ENCODE measurements around the gene EOLA1. TPM values are rescaled to one million over a fixed set of nuclear protein-coding genes. Genes with fewer than 3 reads are reported as not detected.

EOLA1 gene
- total RNA-seq, 1 donor from 2014 or later = 17.8 TPM

GRCh38 chrX:149504226-149504914 is 36.4 kb upstream of the EOLA1 start:
- Mint-ChIP-seq H3K27ac (peak overlapping the region; percentile 87), H3K27me3 (peaks cover 4% of the 10 kb centered on the region), H3K36me3 (ENCODE audit: insufficient read depth) (peaks cover 5% of the 10 kb centered on the region), H3K4me1 (ENCODE audit: low read depth) (peaks cover 5% of the 10 kb centered on the region), H3K4me3 (ENCODE audit: low read depth) (peak overlapping the region; percentile 72), H3K9me3 (ENCODE audit: low read depth) (peaks cover 13% of the 10 kb centered on the region)
- DNase-seq (ENCODE audit: low spot score, unreplicated experiment) = no peak
- peak; percentile 37 for TF ChIP-seq CTCF (IDR thresholded peaks at IDR 0.05; ENCODE audit: unreplicated experiment)

GRCh38 chrX:149504915-149505651 is 35.7 kb upstream of the EOLA1 start, which contains the start of gene IDS:
IDS (minus strand) TSS chrX:149505306; CDS start chrX:149505137, 169 bp downstream.
- Mint-ChIP-seq H3K27me3 (peaks cover 4% of the 10 kb centered on the region), H3K9me3 (ENCODE audit: low read depth) (peaks cover 10% of the 10 kb centered on the region), H3K4me3 (ENCODE audit: low read depth) (peak within 1 kb of the TSS; percentile 72), H3K36me3 (ENCODE audit: insufficient read depth) (peaks cover 3% of the 10 kb centered on the region), H3K4me1 (ENCODE audit: low read depth) (peaks cover 5% of the 10 kb centered on the region), H3K27ac (peak within 1 kb of the TSS; percentile 87)
- no peak for TF ChIP-seq CTCF (IDR thresholded peaks at IDR 0.05; ENCODE audit: unreplicated experiment)
- peak; percentile 65 for DNase-seq (ENCODE audit: low spot score, unreplicated experiment)

- Mint-ChIP-seq H3K27ac (no peak overlapping the region), H3K4me3 (ENCODE audit: low read depth) (peak overlapping the region; percentile 72), H3K4me1 (ENCODE audit: low read depth) (peaks cover 8% of the 10 kb centered on the region), H3K27me3 (peaks cover 7% of the 10 kb centered on the region), H3K36me3 (ENCODE audit: insufficient read depth) (peaks cover 2% of the 10 kb centered on the region), H3K9me3 (ENCODE audit: low read depth) (peaks cover 13% of the 10 kb centered on the region)
- no peak for DNase-seq (ENCODE audit: low spot score, unreplicated experiment)
- no peak for TF ChIP-seq CTCF (IDR thresholded peaks at IDR 0.05; ENCODE audit: unreplicated experiment)
Observed at GRCh38 chrX:149505671-149506070, 35.1 kb upstream of the EOLA1 start.

- H3K4me3 Mint-ChIP-seq (ENCODE audit: low read depth) = no peak overlapping the region
- H3K36me3 Mint-ChIP-seq (ENCODE audit: insufficient read depth) = peaks cover 2% of the 10 kb centered on the region
- peaks cover 9% of the 10 kb centered on the region for H3K4me1 Mint-ChIP-seq (ENCODE audit: low read depth)
- H3K27me3 Mint-ChIP-seq = peaks cover 7% of the 10 kb centered on the region
- no peak overlapping the region for H3K27ac Mint-ChIP-seq
- peaks cover 13% of the 10 kb centered on the region for H3K9me3 Mint-ChIP-seq (ENCODE audit: low read depth)
- no peak for TF ChIP-seq CTCF (IDR thresholded peaks at IDR 0.05; ENCODE audit: unreplicated experiment)
- DNase-seq (ENCODE audit: low spot score, unreplicated experiment) = no peak
Observed at GRCh38 chrX:149506349-149506748, 34.5 kb upstream of the EOLA1 start.

GRCh38 chrX:149508467-149508866 is 32.3 kb upstream of the EOLA1 start:
- H3K27ac Mint-ChIP-seq = no peak overlapping the region
- H3K27me3 Mint-ChIP-seq = peaks cover 7% of the 10 kb centered on the region
- H3K9me3 Mint-ChIP-seq (ENCODE audit: low read depth) = peaks cover 13% of the 10 kb centered on the region
- peaks cover 10% of the 10 kb centered on the region for H3K4me1 Mint-ChIP-seq (ENCODE audit: low read depth)
- no peak for DNase-seq (ENCODE audit: low spot score, unreplicated experiment)
- TF ChIP-seq CTCF (IDR thresholded peaks at IDR 0.05; ENCODE audit: unreplicated experiment) = no peak
- H3K36me3 Mint-ChIP-seq (ENCODE audit: insufficient read depth) = no peaks in the 10 kb centered on the region
- H3K4me3 Mint-ChIP-seq (ENCODE audit: low read depth) = no peak overlapping the region

Measured in progenitor cell of endocrine pancreas (in vitro differentiated cells).